Stimulated activated CD8-positive, alpha-beta memory T cell treated with anti-CD3 and anti-CD28 coated beads, Interleukin-2, amount 100 ng/mL, for 1 hour (primary cell): ENCODE data around the gene MRPL58.
"Not testable (repeated sequence)": the region's sequence is repeated elsewhere in the genome, so short reads cannot be mapped to it uniquely, and the experiment has no call there.

Source experiments
- DNase-seq, 2 donors: peaks; one replicate each; pipeline ENCODE4 v3.0.0-alpha.2; 2020; ENCODE audit warnings: low read depth in 2 of 2

Gene MRPL58

DNA sequence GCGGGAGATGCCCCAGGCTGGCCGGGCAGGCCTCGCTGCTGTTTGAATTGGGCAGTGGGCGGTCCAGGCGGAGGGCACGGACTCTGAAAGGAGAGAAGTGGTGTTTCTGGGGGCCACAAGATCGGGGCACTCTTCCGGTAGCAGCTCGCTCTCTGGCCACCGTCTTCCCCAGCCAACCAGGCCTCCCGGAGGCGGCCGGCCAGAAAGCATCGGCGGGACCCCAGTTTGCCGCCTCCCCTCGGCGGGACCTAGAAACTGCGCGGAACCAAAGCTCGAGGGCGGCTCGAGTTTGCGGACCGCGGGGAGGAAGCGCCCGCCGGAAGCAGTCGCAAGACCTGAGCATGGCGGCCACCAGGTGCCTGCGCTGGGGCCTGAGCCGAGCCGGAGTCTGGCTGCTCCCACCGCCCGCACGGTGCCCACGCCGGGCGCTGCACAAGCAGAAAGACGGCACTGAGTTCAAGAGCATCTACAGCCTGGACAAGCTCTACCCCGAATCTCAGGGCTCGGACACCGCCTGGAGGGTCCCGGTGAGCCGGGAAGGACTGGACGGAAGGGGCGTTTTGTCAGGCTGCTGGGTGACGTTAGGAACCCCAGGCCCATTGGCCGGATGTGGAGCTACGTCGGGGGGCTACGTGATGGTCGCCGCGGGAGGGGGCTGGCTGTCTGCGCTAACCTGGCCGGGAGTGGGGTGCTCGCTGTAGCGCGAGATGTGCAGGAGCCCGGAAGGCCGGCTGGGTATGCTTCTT, at the start of gene MRPL58:
Gene MRPL58 (plus strand): TSS at position 325 of the 746 bp plus-strand sequence. CDS start 17 bp downstream, at position 342.
- peak; percentile 60 to 62 for DNase-seq

DNA sequence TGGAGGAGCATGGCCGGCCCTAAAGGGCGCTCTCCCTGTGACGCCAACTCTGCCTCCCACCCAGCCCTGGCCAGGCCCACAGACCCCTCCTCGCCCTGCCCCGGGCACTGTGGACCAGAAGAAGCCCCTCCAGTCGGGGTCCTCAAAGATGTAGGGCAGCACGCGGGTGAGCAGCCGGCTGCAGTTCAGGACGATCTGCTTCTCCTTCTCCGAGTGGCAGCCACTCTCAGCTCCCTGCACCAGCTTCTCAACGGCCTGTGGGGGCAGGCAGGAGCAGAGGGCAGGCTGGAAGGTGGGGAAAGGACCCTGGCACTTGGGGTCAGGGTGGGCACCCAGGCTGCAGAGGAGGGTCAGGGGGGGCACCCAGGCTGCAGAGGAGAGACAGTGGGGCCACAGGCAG, 48.8 kb upstream of the MRPL58 start:
- DNase-seq = no peak

DNA sequence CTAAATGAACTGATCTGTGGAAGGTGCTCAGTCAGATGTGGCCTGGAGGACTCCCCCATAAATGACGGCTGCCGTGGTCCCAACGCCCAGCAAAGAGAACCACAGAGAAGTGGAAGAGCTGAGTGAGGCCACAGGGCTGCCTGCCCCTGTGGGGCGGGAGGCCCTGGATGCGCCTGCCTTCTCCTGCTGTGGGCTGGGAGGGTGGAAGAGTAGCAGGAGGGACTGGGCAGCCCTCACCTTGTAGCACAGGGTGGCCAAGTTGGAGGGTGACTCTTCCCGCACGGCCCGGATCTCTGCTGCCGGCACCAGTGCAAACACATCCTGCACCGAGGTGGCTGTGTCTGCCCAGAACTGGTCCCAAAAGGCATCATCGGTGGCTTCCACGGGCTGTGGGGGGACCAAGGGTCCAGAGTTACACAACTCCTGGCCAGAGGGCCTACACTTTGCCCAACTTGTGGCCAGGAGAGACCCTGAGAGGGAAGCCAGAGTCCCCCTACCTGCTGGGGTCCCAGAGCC, 48.2 kb upstream of the MRPL58 start:
- DNase-seq = no peak

DNA sequence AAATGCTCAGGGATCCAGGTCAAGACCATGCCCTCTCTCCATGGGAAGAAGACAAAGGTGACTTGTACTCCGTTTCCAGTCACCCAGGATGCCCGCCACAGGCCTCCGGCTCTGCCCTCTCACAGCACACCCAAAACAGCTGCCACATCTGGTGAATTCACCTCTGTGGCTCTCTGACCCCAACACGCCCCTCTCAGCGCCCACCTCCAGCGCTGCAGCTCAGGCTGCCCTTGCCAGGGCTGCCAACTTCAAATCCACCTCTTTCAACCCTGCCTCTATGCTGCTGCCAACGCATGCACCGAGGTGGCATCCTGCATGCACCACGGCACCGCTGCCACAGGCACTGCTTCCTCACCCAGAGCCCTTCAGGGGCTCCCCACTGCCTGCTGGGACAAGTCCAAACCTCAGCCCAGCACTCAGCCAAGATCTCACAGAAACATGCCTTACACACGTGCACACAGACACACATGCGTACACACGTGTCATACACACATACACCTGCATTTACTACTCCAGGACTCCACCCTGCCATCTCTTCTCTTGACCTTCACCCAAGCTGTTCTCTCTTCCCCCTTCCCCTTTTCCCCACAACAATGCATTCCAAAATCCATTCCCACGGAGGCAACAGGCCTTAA, 47.4 kb upstream of the MRPL58 start:
- no peak for DNase-seq

DNA sequence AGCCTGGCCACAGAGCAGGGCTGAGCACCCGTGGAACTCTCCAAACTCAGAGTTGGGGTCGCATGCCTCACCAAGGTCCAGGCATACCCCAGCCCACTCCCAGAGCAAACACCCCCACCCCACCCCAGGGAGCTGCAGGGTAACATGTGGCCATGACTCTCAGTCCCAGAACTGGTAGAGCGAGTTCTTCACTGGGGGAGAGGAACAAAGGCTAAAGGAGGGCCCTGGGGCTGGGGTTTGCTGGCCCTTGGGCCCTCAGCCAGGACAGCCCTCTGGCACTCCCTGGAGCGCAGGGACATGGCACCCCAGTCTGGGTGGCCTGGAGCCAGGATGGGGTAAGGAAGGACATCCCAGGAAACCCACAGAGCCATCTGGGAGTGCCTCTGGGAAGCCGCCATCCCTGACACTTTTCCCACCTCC, 44.1 kb upstream of the MRPL58 start:
- no peak for DNase-seq

DNA sequence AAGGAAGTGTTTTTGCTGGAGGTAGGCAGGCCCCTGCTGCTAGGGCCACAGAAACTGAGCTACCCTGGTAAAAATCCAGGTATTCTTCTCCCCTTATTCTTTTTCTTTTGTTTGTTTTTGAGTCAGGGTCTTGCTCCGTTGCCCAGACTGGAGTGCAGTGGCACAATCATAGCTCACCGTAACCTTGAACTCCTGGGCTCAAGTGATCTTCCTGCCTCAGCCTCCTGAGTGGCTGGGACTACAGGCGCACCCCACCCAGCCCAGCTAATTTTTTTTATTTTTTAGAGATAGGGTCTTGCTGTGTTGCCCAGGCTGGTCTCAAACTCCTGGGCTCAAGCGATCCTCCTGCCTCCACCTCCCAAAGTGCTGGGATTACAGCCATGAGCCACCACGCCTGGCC, 43.0 kb upstream of the MRPL58 start:
- not testable (repeated sequence) for DNase-seq

DNA sequence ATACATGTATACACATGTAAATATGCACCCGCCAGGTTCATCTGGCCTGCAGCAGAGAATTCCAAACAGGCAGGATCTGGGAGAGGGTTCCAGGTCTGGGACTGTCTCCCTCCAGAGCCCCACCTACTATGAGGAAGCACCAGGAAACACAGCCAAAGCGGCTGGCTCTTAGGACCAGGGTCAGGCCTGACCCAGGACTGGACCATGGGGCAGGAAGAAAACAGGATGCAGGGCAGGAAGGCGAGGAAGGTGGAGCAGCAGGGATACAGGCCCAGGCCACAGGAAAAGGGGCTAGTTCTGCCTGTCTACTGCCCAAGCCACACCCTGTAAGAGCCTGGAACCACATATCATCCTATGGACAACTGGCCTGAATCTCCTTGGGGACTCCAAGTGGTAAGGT, 42.1 kb upstream of the MRPL58 start:
- DNase-seq = no peak

DNA sequence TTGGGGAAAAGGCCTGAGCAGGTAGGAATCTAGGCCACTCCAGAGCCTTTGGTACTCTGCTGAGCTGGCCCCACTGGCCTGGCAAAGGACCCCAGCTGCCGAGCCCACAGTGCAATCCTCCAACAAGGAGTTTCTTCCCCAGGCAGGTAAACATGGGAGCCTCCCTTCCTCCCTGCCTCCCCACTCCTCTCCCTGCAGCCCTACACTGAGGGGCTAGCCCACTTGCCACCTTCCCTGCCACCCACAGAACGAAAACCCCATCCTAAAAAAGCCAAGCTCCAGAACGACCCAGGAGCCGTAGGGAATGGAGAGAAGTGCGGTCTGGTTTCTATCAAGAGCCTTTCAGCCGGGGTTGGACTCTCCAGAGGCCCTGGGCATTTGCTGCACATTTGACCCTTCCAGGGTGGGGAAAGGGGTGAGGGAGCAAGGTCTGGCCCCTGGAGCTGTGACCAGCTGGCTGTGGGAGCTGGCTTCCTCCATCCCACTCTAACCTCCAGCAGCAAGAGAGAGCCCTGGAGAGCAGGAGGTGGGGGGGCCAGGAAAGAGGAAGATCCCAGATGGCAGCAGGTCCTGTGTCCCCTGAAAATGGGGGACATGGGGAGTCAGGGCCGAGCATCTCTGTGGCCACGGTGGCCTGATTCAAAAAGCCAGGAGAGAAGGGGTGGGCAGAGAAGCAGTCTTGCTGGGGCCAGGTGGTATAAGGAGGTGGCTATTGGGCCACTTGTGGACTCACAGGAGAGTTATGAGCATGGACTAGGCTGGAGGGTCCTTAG, 41.2 kb upstream of the MRPL58 start:
- DNase-seq = no peak

DNA sequence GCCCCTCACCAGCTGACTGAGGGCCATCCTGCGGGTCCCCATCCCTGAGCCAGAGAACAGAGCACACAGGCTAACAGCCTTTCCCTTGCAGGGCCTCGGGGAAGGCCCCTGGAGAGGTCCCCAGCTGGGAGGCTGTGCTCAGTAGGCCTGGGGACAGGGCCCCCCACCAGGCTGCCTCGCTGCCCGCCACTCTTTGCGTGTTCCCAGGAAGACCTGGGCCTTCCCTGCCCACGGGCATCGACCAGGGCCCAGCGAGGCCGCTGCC, 40.7 kb upstream of the MRPL58 start:
- no peak for DNase-seq

DNA sequence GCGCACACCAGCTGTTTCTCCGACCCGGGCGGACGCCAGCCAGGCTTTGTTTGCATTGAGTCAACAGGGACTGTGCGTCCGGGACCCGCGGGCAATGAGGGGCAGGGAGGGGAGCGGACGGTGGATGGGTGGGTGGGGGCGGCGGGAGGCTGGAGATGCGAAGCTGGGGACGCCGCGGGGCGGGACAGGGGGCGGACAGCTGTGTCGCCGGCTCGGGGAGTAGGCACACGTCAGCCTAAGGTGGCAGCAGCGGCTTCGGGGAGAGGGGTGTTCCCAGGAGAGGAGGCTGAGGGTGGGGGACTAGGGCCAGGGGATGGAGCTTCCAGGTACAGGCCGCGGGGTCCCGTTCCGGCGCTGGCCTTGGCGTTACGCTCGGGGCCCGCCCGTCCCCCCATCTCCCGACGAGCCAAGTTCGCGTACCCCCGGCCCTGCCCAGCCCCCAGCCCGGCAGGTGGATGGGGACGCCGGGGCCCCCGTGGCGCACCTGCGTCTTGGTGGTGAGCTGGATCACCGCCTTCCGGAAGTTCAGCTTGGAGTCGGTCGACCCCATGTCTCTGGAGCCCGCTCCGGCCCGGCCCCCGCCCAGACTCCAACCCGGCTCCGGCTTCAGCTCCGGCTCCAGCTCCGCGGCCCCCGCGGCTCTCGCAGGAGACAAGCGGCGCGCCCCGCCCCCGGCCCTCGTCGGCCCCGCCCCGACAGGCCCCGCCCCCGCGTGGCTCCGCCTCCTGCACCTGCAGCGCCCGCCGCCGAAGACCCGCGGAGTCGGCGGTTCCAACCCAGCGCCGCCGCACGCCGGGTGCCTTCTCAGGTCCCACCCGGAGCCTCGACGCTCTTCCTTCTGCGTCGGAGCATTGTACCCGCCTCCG, 40.1 kb upstream of the MRPL58 start, which contains the start of gene HID1:
Gene HID1 (minus strand): TSS at position 653 of the 866 bp plus-strand sequence. CDS start 103 bp downstream, at position 550.
- peak; percentile 71 to 74 for DNase-seq

DNA sequence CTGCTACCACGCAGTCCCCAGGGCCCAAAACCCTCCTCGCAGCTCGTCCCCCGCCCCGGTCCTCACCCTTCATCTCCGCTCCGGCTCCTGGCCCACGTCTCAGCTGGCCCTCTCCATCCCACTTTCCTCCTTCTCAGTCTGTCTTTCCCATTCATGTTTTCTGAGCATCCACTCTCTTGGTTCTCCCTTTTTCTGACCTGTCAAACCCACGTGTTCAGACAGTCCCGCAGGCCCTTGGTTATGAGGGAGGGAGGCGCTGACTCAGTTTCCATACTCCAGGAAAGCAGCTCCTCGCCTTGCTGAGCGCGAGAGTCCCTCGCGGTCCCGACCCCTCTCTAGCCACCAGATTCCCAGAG, 39.5 kb upstream of the MRPL58 start:
- DNase-seq = no peak

DNA sequence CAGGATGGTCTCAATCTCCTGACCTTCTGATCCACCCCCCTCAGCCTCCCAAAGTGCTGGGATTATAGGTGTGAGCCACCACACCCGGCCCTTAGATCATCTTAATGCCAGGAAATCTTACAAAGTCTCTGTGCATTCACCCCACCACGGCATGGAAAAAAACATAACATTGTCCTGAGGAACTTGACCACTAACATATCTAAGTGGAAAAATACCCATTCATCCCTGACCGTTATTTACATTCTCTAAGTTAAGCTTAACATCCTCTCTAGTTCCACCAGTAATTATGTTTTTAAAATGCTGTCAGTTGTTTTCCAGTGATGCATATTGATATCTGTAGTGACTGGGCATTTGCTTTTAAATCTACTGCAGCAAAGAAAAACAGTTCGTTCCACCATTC, 36.5 kb upstream of the MRPL58 start:
- DNase-seq = no peak

DNA sequence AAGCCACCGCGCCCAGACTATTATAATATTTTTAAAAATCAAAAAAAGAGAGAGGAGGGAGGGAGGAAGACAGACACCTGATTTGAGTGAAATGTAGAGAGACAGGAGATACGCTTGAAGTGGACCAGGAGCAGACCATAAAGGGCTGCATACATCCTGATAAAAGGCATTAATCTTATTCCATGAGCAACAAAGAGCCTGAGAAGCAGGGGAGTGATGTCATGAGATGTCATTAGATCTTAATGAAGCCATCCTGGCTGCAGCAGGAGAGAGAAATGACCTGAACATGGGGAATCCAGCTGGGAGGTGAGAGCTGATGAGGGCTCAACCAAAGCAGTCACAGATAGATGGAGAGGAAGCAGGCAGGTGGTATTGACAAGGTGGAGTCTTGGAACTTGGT, 34.7 kb upstream of the MRPL58 start:
- no peak for DNase-seq

DNA sequence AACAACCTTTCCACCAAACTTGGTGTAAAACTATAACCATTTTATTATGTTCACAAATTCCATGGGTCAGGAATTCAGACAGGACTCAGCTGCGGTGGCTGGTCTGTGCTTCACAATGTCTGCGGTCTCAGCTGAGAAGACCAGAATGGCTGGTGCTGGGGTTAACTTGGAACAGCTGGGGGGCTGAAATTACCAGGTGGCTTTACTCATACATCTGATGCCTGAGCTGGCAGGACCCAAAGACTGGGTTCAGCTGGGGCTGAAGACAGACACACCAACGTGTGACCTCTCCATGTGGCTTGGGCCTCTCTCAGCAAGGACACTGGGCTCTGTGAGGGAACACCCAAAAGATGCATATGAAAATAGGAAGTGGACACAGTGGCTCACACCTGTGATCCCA, 34.2 kb upstream of the MRPL58 start:
- DNase-seq = no peak

DNA sequence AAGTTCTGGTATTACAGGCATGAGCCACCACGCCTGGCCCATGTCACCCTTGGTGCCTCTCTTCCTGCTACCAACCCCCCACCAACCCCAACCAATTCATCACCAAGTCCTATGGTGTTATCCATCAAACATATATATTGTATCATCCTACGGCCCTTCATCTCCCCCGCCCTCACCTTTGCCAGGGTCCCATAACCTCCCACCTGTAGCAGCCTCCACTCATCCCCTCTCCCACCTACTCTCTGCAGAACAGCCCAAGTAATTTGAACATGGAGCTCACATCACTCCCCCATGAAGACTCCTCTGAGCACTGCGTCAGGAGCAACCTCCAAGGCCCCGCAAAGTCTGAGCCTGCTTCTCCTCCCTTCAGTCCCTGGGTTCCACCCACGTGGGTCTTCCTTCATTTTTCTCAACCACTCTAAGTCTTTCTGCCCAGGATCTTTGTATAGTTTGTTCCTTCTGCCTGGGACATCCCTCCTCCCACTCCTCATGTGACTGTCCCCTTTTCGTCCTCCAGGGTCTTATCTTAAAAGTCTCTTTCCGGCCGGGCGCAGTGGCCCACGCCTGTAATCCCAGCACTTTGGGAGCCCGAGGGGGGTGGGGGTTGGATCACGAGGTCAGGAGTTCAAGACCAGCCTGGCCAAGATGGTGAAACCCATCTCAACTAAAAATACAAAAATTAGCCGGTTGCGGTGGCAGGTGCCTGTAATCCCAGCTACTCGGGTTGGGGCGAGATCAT, 32.9 kb upstream of the MRPL58 start:
- no peak for DNase-seq

DNA sequence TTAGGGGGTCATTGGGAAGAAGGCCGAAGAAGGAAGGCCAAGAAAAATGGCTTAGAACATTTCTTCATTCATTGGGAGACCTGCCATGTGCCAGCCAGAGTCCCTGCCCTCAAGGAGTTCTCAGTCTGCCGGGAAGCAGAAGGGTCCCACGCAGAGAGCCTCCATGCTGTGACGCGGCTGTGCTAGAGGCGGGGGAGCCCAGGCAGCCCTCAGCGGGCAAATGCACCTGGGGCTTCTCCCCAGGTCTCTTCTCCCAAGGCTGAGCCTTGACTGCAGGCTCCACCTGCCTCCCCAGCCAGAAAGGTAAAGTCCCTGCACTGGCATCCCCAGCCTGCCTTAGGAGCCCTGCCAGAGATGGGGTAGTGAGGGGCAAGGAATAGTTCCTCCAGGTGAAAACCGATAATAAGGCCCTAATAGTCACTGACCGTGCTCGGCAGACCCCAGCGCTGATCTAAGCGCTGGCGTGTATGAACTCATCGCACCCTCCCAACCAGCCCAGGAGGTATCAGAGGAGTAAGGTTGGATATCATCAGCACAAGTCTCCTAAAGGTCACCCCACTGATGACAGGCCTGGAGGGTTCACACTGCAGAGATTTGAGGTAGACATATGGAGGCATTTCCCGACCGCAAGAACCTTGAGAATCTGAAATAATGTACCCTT, 31.0 kb upstream of the MRPL58 start:
- DNase-seq = no peak

DNA sequence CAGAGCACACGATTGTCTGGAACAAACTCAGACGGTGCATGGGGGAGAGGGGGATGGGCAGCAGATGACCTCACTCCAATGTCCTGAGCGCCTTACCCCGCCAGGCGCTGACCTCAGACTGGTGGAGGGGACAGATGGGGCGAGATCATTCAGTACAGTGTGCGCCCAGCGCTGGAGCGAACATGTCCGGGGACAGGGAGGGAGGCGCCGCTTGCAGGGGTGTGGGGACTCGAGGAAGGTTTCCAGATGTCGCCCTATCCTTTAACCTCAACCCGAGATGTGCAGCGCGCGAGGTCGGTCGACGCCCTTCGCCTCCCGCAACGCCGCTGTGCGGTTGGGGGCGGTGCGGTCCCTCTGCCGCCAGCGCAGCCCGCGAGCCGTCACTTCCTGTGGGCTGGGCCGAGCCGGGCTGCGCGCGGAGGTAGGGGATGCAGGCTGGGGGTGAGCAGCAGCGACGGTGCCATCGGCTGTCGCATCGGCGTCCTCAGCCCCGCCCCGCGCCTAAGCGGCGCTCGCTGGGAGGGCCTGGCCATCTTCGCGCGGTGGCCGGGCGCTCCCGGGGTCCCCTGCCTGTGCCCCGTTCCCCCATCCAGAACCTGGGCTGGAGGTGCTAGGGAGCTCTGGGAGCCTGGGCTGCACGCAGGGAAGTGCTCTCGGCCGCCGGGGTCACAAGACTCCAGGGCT, 30.3 kb upstream of the MRPL58 start:
- peak; percentile 46 to 55 for DNase-seq

DNA sequence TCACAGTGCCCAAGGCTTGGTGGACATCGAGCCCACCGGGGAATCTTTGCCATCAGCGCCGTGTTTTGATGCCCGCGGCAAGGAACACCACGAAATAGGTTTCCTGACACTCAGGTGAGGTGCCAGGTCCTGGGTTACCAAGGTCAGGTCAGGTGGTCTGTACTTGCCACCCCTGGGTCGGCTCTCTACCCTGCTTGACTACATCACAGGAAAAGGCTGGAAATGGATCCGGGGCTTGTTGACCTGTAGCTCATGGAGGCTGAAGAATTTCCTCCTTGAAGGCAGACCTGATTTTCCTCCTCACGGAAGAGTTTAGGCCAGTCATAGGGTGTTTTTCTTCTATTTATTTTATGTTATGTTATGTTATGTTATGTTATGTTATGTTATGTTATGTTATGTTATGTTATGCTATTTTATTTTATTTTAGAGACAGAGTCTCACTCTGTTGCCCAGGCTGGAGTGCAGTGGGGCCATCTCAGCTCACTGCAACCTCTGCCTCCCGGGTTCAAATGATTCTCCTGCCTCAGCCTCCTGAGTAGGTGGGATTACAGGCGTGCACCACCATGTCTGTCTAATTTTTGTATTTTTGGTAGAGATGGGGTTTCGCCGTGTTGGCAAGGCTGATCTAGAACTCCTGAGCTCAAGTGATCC, 29.7 kb upstream of the MRPL58 start:
- DNase-seq = not testable (repeated sequence)

DNA sequence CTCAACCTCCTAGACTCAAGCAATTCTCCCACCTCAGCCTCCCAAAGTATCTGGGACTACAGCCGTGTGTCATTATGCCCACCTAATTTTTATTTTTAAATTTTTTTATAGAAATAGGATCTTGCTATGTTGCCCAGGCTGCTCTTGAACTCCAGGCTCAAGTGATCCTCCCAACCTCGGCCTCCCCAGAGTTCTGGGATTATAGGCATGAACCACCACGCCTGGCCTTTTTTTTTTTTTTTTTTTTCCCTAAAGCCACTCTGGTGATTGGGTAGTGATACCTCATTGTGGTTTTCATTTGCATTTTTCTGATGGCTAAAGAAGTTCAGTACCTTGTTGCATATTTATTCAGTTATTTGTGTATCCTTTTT, 26.3 kb upstream of the MRPL58 start:
- no peak for DNase-seq
